ENCODE results near the gene SMARCB1.

Gene SMARCB1

GRCh38 chr22:23786752-23787599 is at the start of gene SMARCB1:
SMARCB1 (plus strand) TSS chr22:23786966; CDS start chr22:23787170, 204 bp downstream.
- no peak for DNase-seq

GRCh38 chr22:23737696-23738095 is 49.1 kb upstream of the SMARCB1 start:
- DNase-seq = no peak

- DNase-seq = no peak
Measured at GRCh38 chr22:23742505-23743264, 44.1 kb upstream of the SMARCB1 start.

GRCh38 chr22:23743303-23743705 is 43.5 kb upstream of the SMARCB1 start:
- DNase-seq = no peak

GRCh38 chr22:23744001-23744400 is 42.8 kb upstream of the SMARCB1 start:
- no peak for DNase-seq

- DNase-seq = no peak
Measured at GRCh38 chr22:23744485-23744884, 42.3 kb upstream of the SMARCB1 start.

- no peak for DNase-seq
Measured at GRCh38 chr22:23745791-23746190, 41.0 kb upstream of the SMARCB1 start.

GRCh38 chr22:23749841-23750301 is 36.9 kb upstream of the SMARCB1 start:
- no peak for DNase-seq

- no peak for DNase-seq
Measured at GRCh38 chr22:23750367-23750713, 36.4 kb upstream of the SMARCB1 start.

- DNase-seq = no peak
Measured at GRCh38 chr22:23750714-23751440, 35.9 kb upstream of the SMARCB1 start, which contains the start of gene ZNF70. ZNF70 (minus strand) TSS chr22:23751112; CDS start chr22:23745140, 5,972 bp downstream.

- no peak for DNase-seq
Measured at GRCh38 chr22:23751441-23751996, 35.2 kb upstream of the SMARCB1 start.

GRCh38 chr22:23752090-23752691 is 34.6 kb upstream of the SMARCB1 start:
- DNase-seq = no peak

GRCh38 chr22:23752750-23753149 is 34.0 kb upstream of the SMARCB1 start:
- no peak for DNase-seq

GRCh38 chr22:23753385-23753784 is 33.4 kb upstream of the SMARCB1 start:
- no peak for DNase-seq

GRCh38 chr22:23754220-23754919 is 32.4 kb upstream of the SMARCB1 start, which contains the start of gene VPREB3:
VPREB3 (minus strand) TSS chr22:23754425; CDS start chr22:23754363, 62 bp downstream.
- no peak for DNase-seq

- DNase-seq = no peak
Measured at GRCh38 chr22:23754980-23755636, 31.7 kb upstream of the SMARCB1 start.

GRCh38 chr22:23755711-23756110 is 31.1 kb upstream of the SMARCB1 start:
- no peak for DNase-seq

- no peak for DNase-seq
Measured at GRCh38 chr22:23756891-23757290, 29.9 kb upstream of the SMARCB1 start.

- DNase-seq = no peak
Measured at GRCh38 chr22:23759566-23759965, 27.2 kb upstream of the SMARCB1 start.

GRCh38 chr22:23760056-23760455 is 26.7 kb upstream of the SMARCB1 start:
- no peak for DNase-seq
